Heart right ventricle (tissue), 16 donors: ENCODE measurements around the gene LZIC. TPM values are rescaled to one million over a fixed set of nuclear protein-coding genes. Genes with fewer than 3 reads are reported as not detected.
A peak's percentile ranks its signal among the peaks of the same experiment; 100 is the strongest.
"Not testable (repeated sequence)": the region's sequence is repeated elsewhere in the genome, so short reads cannot be mapped to it uniquely, and the experiment has no call there.

ENCODE experiments used
- ATAC-seq, 8 donors: fragments of 200-7000 bp; cut with Tn5 transposase; one replicate each; pipeline ENCODE4 v1.9.1; 2020; ENCODE audit warnings: mild to moderate bottlenecking in 8 of 8, moderate library complexity in 8 of 8, moderate number of reproducible peaks in 1 of 8
- DNase-seq, 2 donors: peaks; one replicate each; pipeline ENCODE4 v3.0.0-alpha.2; 2020
- H3K27ac ChIP-seq, 10 donors: fragments of 200-600 bp; sonication (generic) in 2 of 10; one replicate each; pipeline versions ENCODE4 v1.5.0 to v1.8.0; 2020 to 2022; ENCODE audit warnings: mild to moderate bottlenecking in 3 of 10
- H3K27me3 ChIP-seq, 7 donors: fragments of 200-600 bp; one replicate each; pipeline ENCODE4 v1.8.0; 2021 to 2022; ENCODE audit warnings: mild to moderate bottlenecking in 2 of 7
- H3K36me3 ChIP-seq, 9 donors: fragments of 200-600 bp; sonication (generic) in 1 of 9; one replicate each; pipeline versions ENCODE4 v1.5.0 to v1.8.0; 2020 to 2022; ENCODE audit warnings: mild to moderate bottlenecking in 2 of 9
- H3K4me1 ChIP-seq, 9 donors: fragments of 200-600 bp; sonication (generic) in 1 of 9; one replicate each; pipeline versions ENCODE4 v1.5.0 to v1.8.0; 2020 to 2022; ENCODE audit warnings: mild to moderate bottlenecking in 4 of 9
- H3K4me3 ChIP-seq, 10 donors: fragments of 200-600 bp; sonication (generic) in 2 of 10; one replicate each; pipeline versions ENCODE4 v1.5.0 to v1.8.0; 2020 to 2022; ENCODE audit warnings: mild to moderate bottlenecking in 7 of 10, moderate library complexity in 2 of 10
- H3K9me3 ChIP-seq, 11 donors: fragments of 200-600 bp in 10 of 11; sonication (generic) in 2 of 11; one replicate each; pipeline versions ENCODE4 v1.5.0 to v1.8.0; 2013 to 2022; ENCODE audit warnings: mild to moderate bottlenecking in 2 of 11, control low read depth in 1 of 11, moderate library complexity in 1 of 11
- CTCF ChIP-seq, 9 donors: fragments of 200-600 bp; sonication (generic) in 2 of 9; IDR thresholded peaks; one replicate each; pipeline versions ENCODE4 v1.5.0 to v1.8.0; 2021 to 2022; ENCODE audit warnings: antibody characterized with exemption in 9 of 9, mild to moderate bottlenecking in 5 of 9, moderate library complexity in 1 of 9
- WGBS, 2 donors: extraction: QIAGEN DNeasy Blood & Tissue Kit; methylation state at CpG; one replicate each; pipeline ENCODE4 v1.1.7; 2013; ENCODE audit warnings: inconsistent platforms in 1 of 2; 5-methylcytosine and 5-hydroxymethylcytosine counted together
- intact Hi-C, 10 donors: fragments of 100-400 bp; cut with DNase I; formaldehyde crosslinking; loops; one replicate each; pipeline versions ENCODE4 v1.11.1 to v1.14.2; 2022
- polyA plus RNA-seq, 2 donors: library from polyadenylated mRNA; stranded (reverse); fragments of 200-250 nt; gene quantifications; one replicate each; pipeline ENCODE4 v1.2.3, GENCODE V29; 2013
- total RNA-seq, 10 donors: library from RNA; stranded (reverse); fragmentation: NEBNext Ultra II Directional in 3 of 10; extraction: Animal tissue kit (Norgen Biotek cat#: 25700) in 3 of 10; gene quantifications; one replicate each; pipeline versions ENCODE4 v1.2.1 to v1.2.4, GENCODE V29; 2021 to 2023
- donor health status: Arrhythmogenic right ventricular cardiomyopathy.
- donor health status: ischemic (EF 13 %, LVEDD 7.1; RV severe dilation, severe dysfunction).
- donor health status: healthy with polysubstance abuse.
- donor health status: DM: no; HTN: yes; CAD: no.
- donor health status: DM: no; HTN: no; CAD: no.
- donor health status: ischemic (EF 25% LVEDD 6.9; RV normal size, moderate dysfunction).
- donor health status: ischemic (EF 25% LVEDD 5.7; RV mildly dilated, moderate dysfunction).
- donor health status: healthy.
- donor health status: DM: yes; HTN: yes; CAD: no.
- donor health status: Ischemic cardiomyopathy.
- donor health status: ischemic (EF 35%, LVEDD 5.7; RV mildly dilated, moderate dysfunction).
- donor health status: nonischemic (EF 11% LVEDD 7.7; RV severe dilation, severe dysfunction).
- donor health status: DM: yes; HTN: yes; CAD: no.
- donor health status: PGD.
- donor health status: ischemic (EF 29% LVEDD 5.4; RV normal size, mild dysfunction).
- donor health status: nonischemic (EF 23%, LVEDD 6.1; RV moderate dilation, normal function).

Gene LZIC
- total and polyA plus RNA-seq, 12 donors, result 13.4 to 38.0 (median 31.9) TPM

GRCh38 chr1:9917901-9918300 lies 25.3 kb downstream of the LZIC start:
- no peak for TF ChIP-seq CTCF (IDR thresholded peaks at IDR 0.05)
- Histone ChIP-seq H3K27me3 (no peaks in the 10 kb centered on the region), H3K9me3 (no peaks in the 10 kb centered on the region), H3K27ac (no peak overlapping the region), H3K4me1 (peaks cover 0 to 23% (median 10%) of the 10 kb centered on the region in 9 donors), H3K36me3 (no peaks in the 10 kb centered on the region), H3K4me3 (no peak overlapping the region)
- no peak for ATAC-seq
- intact Hi-C loops, result loop anchor here in 2 of 10 donors (5.0 to 10.0 kb wide), 2 partner anchors 133 to 136 kb away; no protein-coding TSS in a partner anchor
- DNase-seq, result no peak
- 94 to 97% methylated on average over 1 of the region's 1 CpG for WGBS, 2 donors

GRCh38 chr1:9917495-9917894 lies 25.7 kb downstream of the LZIC start:
- peaks cover 0 to 19% (median 6%) of the 10 kb centered on the region in 9 donors for H3K4me1 ChIP-seq
- 91 to 95% methylated on average over 3 of the region's 3 CpGs for WGBS, 2 donors
- ATAC-seq, DNase-seq, H3K36me3 ChIP-seq, H3K9me3 ChIP-seq, H3K27me3 ChIP-seq, H3K27ac ChIP-seq, H3K4me3 ChIP-seq: not testable (repeated sequence)
- intact Hi-C loops, result loop anchor here in 2 of 10 donors (5.0 to 10.0 kb wide), 2 partner anchors 133 to 135 kb away; no protein-coding TSS in a partner anchor

GRCh38 chr1:9916452-9916851 lies 26.7 kb downstream of the LZIC start:
- 72 to 86% methylated on average over 2 of the region's 2 CpGs for WGBS, 2 donors
- ATAC-seq (no peak), DNase-seq (no peak)
- no peaks in the 10 kb centered on the region for H3K9me3 ChIP-seq
- TF ChIP-seq CTCF (IDR thresholded peaks at IDR 0.05), result no peak
- no peak overlapping the region for H3K27ac ChIP-seq
- no peak overlapping the region for H3K4me3 ChIP-seq
- peaks cover under 1 to 21% (median 8%) of the 10 kb centered on the region in 9 donors for H3K4me1 ChIP-seq
- no peaks in the 10 kb centered on the region for H3K36me3 ChIP-seq
- no peaks in the 10 kb centered on the region for H3K27me3 ChIP-seq
- intact Hi-C loops, result loop anchor here in 2 of 10 donors (5.0 to 10.0 kb wide), 2 partner anchors 132 to 134 kb away; no protein-coding TSS in a partner anchor

GRCh38 chr1:9914610-9914937 lies 28.6 kb downstream of the LZIC start:
- WGBS, 2 donors, result 36 to 50% methylated on average over 2 of the region's 2 CpGs
- DNase-seq (no peak), ATAC-seq (no peak)
- peak in 1 of 9 donors; percentile 41 for TF ChIP-seq CTCF (IDR thresholded peaks at IDR 0.05)
- Histone ChIP-seq H3K36me3 (no peaks in the 10 kb centered on the region), H3K4me3 (no peak overlapping the region), H3K27ac (peak overlapping the region in 2 of 10 donors; percentile 7 to 35), H3K4me1 (peaks cover 2 to 27% (median 15%) of the 10 kb centered on the region in 9 donors), H3K9me3 (no peaks in the 10 kb centered on the region), H3K27me3 (no peaks in the 10 kb centered on the region)
- intact Hi-C loops, result loop anchor here in 7 of 10 donors (1.0 to 10.0 kb wide), 6 partner anchors 37 to 130 kb away; no protein-coding TSS in a partner anchor

GRCh38 chr1:9912264-9912936 lies 30.8 kb downstream of the LZIC start:
- H3K4me1 ChIP-seq, result peaks cover 5 to 49% (median 29%) of the 10 kb centered on the region in 9 donors
- TF ChIP-seq CTCF (IDR thresholded peaks at IDR 0.05), result no peak
- WGBS, 2 donors, result 88 to 90% methylated on average over 12 of the region's 12 CpGs
- no peaks in the 10 kb centered on the region for H3K36me3 ChIP-seq
- no peaks in the 10 kb centered on the region for H3K9me3 ChIP-seq
- H3K4me3 ChIP-seq, result no peak overlapping the region
- intact Hi-C loops, result loop anchor here in 5 of 10 donors (2.0 to 10.0 kb wide), 5 partner anchors 35 to 128 kb away; no protein-coding TSS in a partner anchor
- peak overlapping the region in 6 of 10 donors; percentile 1 to 99 (median 90) for H3K27ac ChIP-seq
- no peaks in the 10 kb centered on the region for H3K27me3 ChIP-seq
- ATAC-seq (no peak), DNase-seq (no peak)
